Stimulated activated CD4-positive, alpha-beta T cell treated with anti-CD3 and anti-CD28 coated beads, Interleukin-15, amount 100 ng/mL, for 24 hours (primary cell): ENCODE results near the gene LAMB2.
A peak's percentile ranks its signal among the peaks of the same experiment; 100 is the strongest.

Experiments used
- DNase-seq: peaks from one replicate; pipeline ENCODE4 v3.0.0-alpha.2; 2020

Gene LAMB2

DNA sequence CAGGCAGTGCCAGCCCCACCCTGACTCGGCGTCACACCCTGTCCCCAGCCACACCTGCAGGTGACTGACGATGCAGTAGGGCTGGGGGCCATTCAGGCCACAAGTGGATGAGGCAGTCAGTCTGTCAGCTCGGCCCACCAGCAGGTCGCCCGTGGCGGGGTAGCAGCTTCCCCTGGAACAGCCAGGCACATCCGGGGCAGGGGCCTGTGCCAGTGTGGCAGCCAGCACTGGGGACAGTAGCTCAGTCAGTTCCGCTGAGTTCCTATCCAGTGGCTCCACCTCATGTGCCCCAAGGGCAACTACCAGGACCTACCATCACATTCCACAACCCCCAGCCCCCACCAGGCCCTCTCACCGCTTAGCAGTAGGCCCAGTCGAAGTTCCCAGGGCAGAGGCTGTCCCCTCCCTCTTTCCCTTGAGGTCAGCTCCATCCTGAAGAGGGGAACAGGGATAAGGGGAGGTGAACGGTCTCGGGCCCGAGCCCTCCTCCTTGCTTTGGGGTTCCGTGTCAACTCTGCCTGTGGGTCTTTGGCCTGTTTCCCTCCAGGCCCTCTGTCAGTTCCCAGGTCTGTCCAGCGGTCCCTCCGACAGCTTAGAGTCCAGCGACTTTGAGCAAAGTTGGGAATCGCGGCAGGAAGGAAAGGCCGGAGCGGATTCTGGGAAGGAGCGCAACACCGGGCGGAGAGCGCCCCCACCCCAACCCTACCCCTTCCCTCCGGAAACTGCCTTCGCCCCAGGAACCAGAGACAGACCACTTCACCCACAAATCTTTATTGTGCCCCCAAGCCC, at the start of gene LAMB2:
LAMB2 (minus strand) TSS at position 614 of the 789 bp plus-strand sequence; CDS start at position 431, 183 bp downstream.
- DNase-seq = no peak

DNA sequence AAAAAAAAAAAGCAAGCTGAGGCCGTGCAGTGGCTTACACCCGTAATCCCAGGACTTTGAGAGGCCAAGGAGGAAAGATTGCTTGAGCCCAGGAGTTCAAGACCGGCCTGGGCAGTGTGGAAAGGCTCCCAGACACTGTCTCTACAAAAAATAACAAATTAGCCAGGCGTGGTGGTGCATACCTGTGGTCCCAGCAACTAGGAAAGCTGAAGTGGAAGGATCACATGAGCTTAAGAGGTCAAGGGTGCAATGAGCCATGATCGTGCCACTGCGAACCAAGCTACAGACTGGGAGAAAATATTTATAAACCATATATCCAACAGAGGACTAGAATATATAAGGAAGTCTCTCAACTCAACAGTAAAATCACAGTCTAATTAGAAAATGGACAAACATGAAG, 48.5 kb upstream of the LAMB2 start:
- DNase-seq = no peak

DNA sequence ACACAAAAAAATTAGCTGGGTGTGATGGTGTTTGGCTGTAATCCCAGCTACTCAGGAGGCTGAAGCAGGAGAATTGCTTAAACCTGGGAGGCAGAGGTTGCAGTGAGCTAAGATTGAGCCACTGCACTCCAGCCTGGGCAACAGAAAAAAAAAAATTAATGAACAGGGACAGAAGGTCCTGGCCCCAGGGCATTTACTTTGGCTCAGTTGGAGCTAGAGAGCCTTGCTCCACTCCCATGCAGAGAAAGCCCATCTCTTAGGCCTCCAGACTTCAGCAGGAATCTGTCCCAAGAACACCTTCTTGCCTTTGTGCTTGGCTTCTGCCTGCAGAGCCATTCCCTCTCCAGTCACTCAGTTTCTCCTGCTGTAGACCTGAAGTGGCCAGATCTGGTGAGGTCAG, 47.3 kb upstream of the LAMB2 start:
- no peak for DNase-seq

GRCh38 chr3:49177073-49177472, 44.2 kb upstream of the LAMB2 start:
- no peak for DNase-seq

DNA sequence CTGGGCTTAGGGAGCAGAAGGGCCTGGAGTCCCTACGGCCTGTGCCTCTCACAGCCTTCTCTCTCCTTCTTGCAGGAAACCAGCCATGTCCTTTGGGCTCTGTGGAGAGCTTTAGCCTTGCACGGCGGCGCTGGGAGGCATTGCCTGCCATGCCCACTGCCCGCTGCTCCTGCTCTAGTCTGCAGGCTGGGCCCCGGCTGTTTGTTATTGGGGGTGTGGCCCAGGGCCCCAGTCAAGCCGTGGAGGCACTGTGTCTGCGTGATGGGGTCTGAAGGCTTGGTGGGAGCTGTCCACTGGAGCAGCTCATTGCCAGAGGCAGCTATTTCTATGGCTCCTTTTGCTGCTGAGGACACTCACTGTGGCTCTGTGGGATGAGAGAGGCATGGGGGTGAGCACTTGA, 42.7 kb upstream of the LAMB2 start:
- no peak for DNase-seq

DNA sequence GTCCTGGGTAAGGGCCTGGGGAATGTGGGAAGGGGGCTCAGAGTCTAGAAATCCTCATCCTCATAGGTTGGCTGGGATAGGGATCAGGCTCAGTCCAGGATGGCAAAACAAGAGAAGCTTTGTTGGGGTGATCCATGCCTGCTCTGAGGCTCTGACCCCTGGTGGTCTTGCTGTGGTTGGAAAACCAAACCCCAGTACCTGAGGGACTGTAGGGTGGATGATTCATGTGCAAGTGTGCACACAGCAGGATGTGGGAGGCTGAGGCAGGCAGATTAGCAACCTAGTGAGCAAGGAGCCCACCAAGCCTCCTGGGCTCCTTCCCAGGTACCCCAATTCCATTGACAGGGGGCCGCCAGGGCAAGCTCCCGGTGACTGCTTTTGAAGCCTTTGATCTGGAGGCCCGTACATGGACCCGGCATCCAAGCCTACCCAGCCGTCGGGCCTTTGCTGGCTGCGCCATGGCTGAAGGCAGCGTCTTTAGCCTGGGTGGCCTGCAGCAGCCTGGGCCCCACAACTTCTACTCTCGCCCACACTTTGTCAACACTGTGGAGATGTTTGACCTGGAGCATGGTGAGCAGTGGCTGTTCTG, 41.6 kb upstream of the LAMB2 start:
- no peak for DNase-seq

- no peak for DNase-seq
These were observed 40.9 kb upstream of the LAMB2 start for GRCh38 chr3:49173792-49174170.

DNA sequence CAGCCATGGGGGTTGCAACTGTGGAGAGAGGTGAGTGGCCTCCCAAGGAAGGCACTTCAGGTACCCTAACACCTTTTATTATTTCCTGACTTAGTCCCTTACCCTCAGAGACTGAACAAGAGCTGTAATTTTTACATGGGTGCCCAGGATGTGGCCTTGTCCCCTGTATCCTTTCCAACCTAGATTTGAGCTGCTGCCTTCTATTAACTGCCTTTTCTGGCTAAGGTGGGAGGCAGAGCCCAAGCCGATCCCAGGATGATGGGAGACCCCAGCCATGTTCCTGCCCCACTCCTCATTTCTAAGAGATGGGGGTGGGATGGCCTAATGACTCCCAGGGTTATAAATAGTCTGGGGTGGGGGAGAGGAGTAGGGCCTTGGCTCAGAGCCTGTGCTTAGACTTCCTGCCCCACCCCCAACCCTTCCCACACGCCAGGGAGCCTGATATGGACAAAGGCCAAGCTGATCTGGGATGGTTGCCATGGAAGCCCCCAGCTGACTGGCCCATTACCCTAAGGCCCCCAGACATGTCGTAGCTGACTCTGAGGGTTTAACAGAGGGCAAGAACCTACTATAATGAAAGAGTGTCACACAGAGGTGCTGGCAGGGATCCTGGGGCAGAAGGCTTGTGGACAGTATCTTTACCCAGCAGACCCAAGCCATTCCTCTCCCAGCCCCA, 40.4 kb upstream of the LAMB2 start:
- no peak for DNase-seq

DNA sequence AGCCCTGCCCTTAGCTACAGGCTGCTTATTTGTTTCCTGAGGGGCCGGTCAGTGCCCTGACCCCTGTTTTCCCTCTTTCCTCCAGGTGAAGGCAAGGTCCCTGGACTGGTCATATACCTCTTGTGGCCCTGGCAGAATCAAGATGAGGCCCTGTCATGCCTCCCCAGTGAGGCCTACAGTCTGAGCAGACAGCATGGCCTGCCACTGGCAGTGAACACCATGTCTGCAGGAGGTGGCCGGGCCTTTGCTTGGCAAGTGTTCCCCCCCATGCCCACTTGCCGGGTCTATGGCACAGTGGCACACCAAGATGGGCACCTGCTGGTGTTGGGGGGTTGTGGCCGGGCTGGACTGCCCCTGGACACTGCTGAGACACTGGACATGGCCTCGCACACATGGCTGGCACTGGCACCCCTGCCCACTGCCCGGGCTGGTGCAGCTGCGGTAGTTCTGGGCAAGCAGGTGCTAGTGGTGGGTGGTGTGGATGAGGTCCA, 39.7 kb upstream of the LAMB2 start:
- DNase-seq = no peak

DNA sequence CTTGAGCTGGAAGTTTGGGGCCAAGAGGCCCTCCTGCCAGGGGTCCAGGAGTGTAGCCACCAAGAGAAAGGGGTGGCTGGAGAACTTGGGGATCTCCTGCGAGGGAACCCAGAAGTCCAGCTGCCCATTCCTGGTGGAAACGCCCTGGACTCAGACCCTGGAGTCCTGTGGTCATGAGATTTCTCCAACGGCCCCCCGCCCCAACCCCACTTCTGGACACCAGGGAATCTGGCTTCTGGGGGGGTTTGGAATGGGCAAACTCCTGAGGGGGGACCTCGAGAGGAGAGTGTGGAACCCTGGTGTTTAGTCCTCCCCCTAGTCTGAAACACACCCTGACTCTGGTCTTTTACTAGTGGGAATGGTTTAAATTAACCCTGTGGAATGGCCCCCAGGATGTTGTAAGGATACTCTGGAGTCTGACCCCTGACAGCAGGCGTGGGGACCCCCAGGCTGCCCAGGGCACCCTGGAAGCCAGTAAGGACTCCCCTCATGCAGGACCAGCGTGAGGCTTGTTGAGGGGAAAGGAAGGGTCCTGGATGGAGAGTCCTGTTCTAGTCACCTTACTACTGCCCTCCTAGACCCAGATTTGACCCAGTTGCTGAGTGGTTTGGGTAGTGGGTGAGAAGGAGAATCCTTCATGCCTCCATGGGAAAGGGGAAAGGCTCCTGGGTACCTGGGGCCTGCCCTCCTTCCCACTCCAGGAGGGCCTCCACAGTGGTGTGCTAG, 39.1 kb upstream of the LAMB2 start:
- DNase-seq = no peak

GRCh38 chr3:49171119-49171774, 38.4 kb upstream of the LAMB2 start, which contains the start of gene KLHDC8B:
Gene KLHDC8B, plus strand, starts transcription at chr3:49171598. Its CDS starts 1,172 bp downstream, at chr3:49172770.
- peak; percentile 92 for DNase-seq

DNA sequence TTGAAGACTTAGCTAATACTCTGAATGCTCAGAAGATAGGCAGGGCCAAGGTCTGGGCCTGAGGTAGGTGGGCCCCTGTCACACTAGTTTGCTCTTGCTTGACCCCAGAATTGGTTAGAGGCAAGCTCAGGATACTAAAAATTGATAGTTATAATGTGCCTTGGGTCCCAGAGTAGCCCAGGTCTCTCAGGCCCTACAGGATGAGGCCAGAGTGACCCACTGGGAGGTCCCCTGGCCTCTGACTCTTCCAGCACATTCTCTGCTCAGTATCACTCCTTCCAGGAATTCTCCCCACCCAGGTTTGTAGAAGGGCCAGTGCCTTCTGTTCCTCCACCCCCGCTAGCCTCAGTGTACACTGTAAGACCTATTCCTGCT, 37.9 kb upstream of the LAMB2 start:
- DNase-seq = no peak

DNA sequence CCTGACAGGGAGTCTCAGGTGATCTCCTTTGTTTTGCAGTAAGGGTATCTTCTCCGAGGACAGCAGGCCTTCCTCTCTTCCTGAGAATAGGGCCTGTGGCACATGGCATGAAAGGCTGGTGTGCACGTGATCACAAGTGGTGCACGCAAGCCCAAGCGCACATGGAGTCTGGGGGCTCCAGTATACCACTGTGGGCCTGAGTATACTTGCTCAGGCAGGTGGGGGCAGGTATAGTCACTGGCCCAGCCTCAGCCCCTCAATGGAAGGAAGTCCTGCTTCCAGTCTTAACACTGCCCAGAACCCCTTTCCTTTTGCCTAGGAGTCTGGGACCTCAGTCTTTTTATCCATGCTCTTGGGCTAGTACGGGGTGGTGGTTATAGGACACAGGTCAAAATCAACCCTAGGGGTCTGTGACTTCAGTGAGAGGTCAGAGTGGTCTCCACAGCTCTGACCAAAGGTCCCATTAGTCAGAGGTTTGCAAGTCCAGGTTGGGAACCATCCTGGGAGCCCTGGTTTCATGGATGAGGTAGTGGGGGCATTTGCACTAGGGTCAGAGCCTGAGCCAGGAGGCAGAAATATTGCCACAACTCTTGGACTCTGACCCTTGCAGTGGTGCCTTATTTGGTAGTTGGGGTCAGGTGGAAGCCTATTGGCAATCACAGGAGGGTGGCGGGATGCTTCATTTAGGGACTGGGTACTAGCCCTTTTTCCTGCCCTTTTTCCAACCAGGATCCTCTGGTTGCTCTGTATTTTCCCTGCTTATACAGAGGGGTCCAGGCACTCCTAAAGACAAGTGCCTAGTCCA, 34.1 kb upstream of the LAMB2 start:
- no peak for DNase-seq

DNA sequence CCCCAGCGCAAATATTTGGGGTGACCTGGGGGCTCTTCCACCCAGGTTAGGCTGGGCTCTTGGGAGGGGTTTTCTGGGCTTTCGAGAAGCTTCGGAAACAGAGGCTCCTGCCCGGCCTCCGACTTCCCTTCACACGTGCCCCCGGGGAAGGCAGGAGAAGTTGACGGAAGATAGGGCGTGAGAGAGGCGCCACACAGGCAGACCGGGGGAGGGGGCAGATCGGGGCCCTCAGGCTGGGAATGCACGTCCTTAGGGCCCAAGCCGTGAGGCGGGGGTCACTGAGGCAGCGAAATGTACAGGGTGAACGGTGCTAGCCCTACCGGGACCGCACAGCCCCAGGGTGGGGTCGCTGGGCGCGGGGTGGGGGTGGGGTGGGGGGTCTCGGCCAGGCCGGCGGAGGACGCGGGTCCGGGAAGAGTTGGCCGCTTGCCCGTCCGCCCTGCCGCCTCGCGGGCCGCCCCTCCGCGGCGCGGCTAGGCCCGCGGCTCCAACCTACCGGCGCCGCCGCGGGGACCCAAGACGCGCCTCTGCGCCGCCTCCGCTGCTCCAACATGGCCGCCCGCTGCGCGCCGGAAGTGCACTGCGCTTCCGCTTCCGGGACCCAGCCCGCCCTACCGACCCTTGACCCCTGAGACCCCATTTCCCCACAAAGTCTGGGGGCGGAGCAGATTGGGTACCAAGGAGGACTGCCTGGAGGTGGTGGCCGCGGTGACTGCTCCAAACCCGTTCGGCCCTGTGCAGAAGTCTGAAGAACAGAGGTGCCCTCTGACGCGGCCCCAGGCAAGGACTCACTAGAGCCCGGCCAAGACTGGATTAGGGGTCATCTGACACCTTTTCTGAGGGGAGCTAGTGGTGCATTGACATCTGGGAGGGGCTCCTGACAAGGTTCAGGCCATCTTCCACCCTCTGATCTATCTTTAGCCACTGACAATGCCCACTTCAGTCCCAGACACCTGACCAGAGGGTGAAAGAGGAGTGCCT, 33.2 kb upstream of the LAMB2 start, which contains the start of gene CCDC71:
CCDC71 (minus strand) TSS at position 561 of the 981 bp plus-strand sequence. CDS start 2,123 bp downstream, outside the sequence.
- peak; percentile 85 for DNase-seq

DNA sequence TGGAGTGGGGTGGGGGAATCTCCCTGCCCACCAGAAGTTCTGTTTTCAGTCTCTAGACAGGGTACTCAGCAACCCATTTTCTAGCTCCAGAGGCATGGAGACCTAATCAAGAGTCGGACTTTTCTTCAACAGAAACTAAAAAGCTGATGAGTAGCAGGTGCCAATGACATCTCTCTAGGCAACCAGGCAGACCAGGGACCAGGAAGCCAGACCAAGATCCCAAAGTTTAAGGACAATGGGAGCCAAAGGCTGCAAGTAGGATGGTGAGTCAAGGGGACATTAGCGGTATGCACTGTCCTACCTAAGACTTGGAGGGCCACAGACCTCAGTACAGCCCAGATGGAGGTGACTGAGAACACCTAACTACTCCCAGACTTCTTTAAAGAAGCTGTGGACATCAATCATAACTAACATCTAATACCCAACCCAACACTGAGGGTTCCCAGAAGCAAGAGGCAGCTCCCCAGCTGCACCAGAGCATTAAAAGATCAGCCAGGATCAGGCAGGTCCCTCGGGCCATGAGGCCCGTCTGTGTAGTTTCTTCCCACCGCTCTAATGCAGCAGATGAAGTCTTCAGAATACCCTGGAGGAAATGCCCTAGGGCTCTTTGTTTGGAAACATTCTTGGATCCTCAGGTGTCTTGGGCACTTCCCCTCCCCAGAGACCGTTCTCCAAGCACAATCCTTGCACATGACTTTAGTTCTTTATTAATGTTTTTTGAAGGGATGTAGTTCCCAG, 32.3 kb upstream of the LAMB2 start:
- DNase-seq = no peak

DNA sequence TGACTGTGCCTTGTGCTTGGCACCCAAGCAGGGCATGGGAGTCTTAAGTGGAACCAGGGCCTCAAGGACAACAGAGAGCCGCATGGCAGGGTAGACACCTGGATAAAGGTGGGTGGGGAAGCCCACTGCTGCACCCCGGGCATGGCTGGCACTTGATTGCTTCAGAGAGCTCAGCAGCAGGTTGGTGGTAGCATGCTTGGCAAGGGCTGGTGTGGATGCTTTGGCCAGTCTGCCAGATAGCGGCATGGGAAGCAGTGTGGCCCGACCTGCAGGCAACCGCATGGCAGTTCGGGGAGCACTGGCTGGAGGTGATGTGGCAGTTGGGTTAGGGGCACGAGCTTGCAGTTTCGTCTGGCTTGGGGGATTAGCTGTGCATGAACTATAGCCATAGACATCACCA, 30.8 kb upstream of the LAMB2 start:
- DNase-seq = no peak

DNA sequence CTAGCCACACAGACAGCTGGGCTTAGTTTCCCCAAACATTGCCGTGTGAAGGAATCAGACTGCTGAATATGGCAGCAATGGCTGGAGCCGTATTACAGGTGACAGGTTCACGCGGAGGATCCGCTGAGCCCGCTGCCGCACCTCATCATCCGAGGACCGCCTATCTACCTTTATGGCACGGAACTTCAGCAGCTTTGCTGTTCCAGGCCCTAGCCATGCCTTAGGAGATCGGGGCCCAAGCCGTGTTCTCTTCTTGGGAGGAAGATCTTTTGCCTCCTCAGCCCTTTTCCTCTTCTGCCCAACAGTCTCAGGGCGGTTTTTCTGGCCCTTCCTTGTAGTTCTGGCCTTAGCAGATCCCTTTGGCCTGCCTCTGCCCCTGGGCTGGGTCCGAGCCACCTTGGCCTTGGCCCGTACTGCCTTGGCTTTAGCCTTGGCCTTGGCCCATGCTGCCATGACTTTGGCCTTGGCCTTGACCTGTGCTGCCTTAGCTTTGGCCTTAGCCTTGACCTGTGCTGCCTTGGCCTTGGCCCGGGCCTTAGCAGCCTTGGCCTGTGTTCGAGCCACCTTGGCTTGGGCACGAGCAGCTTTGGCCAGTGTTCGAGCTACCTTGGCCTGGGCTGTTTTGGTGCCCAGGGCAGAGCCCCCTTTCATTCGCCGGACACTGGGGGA, 30.0 kb upstream of the LAMB2 start:
- no peak for DNase-seq

- peak; percentile 22 for DNase-seq
These were observed 29.1 kb upstream of the LAMB2 start for GRCh38 chr3:49161808-49162530.
